Glutamatergic neuron (in vitro differentiated cells): ENCODE data around the gene PLCG2. TPM values are rescaled to one million over a fixed set of nuclear protein-coding genes. Genes with fewer than 3 reads are reported as not detected.

ENCODE experiments used
- DNase-seq: peaks from one replicate; pipeline ENCODE4 v3.0.0; 2022
- H3K27ac Mint-ChIP-seq: one replicate; pipeline ENCODE4 v1.8.0; 2020; ENCODE audit warnings: mild to moderate bottlenecking, mixed read lengths, inconsistent platforms; ENCODE audit not compliant: unreplicated experiment
- H3K27me3 Mint-ChIP-seq: one replicate; pipeline ENCODE4 v1.8.0; 2020; ENCODE audit warnings: mild to moderate bottlenecking, moderate library complexity, mixed read lengths, inconsistent platforms; ENCODE audit not compliant: unreplicated experiment
- H3K36me3 Mint-ChIP-seq: one replicate; pipeline ENCODE4 v1.8.0; 2020; ENCODE audit warnings: mild to moderate bottlenecking, mixed read lengths, inconsistent platforms; ENCODE audit not compliant: unreplicated experiment
- H3K4me1 Mint-ChIP-seq: one replicate; pipeline ENCODE4 v1.8.0; 2020; ENCODE audit warnings: mild to moderate bottlenecking, low read depth, mixed read lengths, inconsistent platforms; ENCODE audit not compliant: unreplicated experiment
- H3K4me3 Mint-ChIP-seq: one replicate; pipeline ENCODE4 v1.8.0; 2020; ENCODE audit warnings: mild to moderate bottlenecking, mixed read lengths, inconsistent platforms; ENCODE audit not compliant: unreplicated experiment
- H3K9me3 Mint-ChIP-seq: one replicate; pipeline ENCODE4 v1.8.0; 2020; ENCODE audit warnings: mild to moderate bottlenecking, moderate library complexity, mixed read lengths, inconsistent platforms; ENCODE audit not compliant: unreplicated experiment
- CTCF ChIP-seq: fragments of 200-600 bp; sonication (generic); IDR thresholded peaks from one replicate; pipeline ENCODE4 v1.5.0; 2021; ENCODE audit not compliant: partially characterized antibody, unreplicated experiment
- total RNA-seq: library from RNA; stranded (reverse); fragmentation: NEBNext Ultra II Directional; extraction: Animal tissue kit (Norgen Biotek cat#: 25700); gene quantifications from one replicate; pipeline ENCODE4 v1.2.1, GENCODE V29; 2021; ENCODE audit not compliant: unreplicated experiment

Gene PLCG2
- total RNA-seq, 1 donor from 2014 or later, result 0.49 TPM

GRCh38 chr16:81901484-81901883 lies 122.4 kb downstream of the PLCG2 start:
- H3K27me3 Mint-ChIP-seq, result peaks cover 4% of the 10 kb centered on the region
- H3K4me1 Mint-ChIP-seq, result no peaks in the 10 kb centered on the region
- TF ChIP-seq CTCF, result no peak
- H3K9me3 Mint-ChIP-seq, result no peaks in the 10 kb centered on the region
- H3K36me3 Mint-ChIP-seq, result peaks cover 10% of the 10 kb centered on the region
- no peak overlapping the region for H3K27ac Mint-ChIP-seq
- DNase-seq, result no peak
- H3K4me3 Mint-ChIP-seq, result no peak overlapping the region

GRCh38 chr16:81902025-81902424 lies 122.9 kb downstream of the PLCG2 start:
- H3K27ac Mint-ChIP-seq, result no peak overlapping the region
- H3K27me3 Mint-ChIP-seq, result peaks cover 4% of the 10 kb centered on the region

GRCh38 chr16:81904320-81904719 lies 125.2 kb downstream of the PLCG2 start:
- Mint-ChIP-seq H3K9me3 (no peaks in the 10 kb centered on the region), H3K27ac (no peak overlapping the region), H3K36me3 (peaks cover 10% of the 10 kb centered on the region), H3K4me1 (no peaks in the 10 kb centered on the region), H3K27me3 (peaks cover 6% of the 10 kb centered on the region), H3K4me3 (no peak overlapping the region)
- no peak for DNase-seq
- TF ChIP-seq CTCF, result no peak

More at GRCh38 chr16:81902025-81902424, 122.9 kb downstream of the PLCG2 start:
- Mint-ChIP-seq H3K4me3 (no peak overlapping the region), H3K36me3 (peaks cover 10% of the 10 kb centered on the region), H3K9me3 (no peaks in the 10 kb centered on the region), H3K4me1 (no peaks in the 10 kb centered on the region)
- no peak for TF ChIP-seq CTCF
- no peak for DNase-seq

GRCh38 chr16:81905277-81905676 lies 126.2 kb downstream of the PLCG2 start:
- no peak for DNase-seq
- Mint-ChIP-seq H3K9me3 (no peaks in the 10 kb centered on the region), H3K4me3 (no peak overlapping the region), H3K27ac (no peak overlapping the region), H3K36me3 (peaks cover 10% of the 10 kb centered on the region), H3K4me1 (no peaks in the 10 kb centered on the region), H3K27me3 (peaks cover 6% of the 10 kb centered on the region)
- no peak for TF ChIP-seq CTCF

GRCh38 chr16:81907681-81908080 lies 128.6 kb downstream of the PLCG2 start:
- Mint-ChIP-seq H3K36me3 (peaks cover 7% of the 10 kb centered on the region), H3K9me3 (no peaks in the 10 kb centered on the region), H3K4me1 (no peaks in the 10 kb centered on the region), H3K27me3 (peaks cover 6% of the 10 kb centered on the region), H3K4me3 (no peak overlapping the region), H3K27ac (no peak overlapping the region)
- no peak for DNase-seq
- no peak for TF ChIP-seq CTCF
